ENCODE results near the gene SEMA3A.

GRCh38 chr7:84113906-84114850 is 80.4 kb downstream of the SEMA3A start:
- TF ChIP-seq CTCF (conservative IDR thresholded peaks at IDR 0.05) (no peak), EZH2 (IDR thresholded peaks at IDR 0.05; ENCODE audit: low read depth) (no peak)

Measured in PC-9 (cell line).